ENCODE results near the gene UPF1.
A peak's percentile ranks its signal among the peaks of the same experiment; 100 is the strongest.

UPF1 gene

DNA sequence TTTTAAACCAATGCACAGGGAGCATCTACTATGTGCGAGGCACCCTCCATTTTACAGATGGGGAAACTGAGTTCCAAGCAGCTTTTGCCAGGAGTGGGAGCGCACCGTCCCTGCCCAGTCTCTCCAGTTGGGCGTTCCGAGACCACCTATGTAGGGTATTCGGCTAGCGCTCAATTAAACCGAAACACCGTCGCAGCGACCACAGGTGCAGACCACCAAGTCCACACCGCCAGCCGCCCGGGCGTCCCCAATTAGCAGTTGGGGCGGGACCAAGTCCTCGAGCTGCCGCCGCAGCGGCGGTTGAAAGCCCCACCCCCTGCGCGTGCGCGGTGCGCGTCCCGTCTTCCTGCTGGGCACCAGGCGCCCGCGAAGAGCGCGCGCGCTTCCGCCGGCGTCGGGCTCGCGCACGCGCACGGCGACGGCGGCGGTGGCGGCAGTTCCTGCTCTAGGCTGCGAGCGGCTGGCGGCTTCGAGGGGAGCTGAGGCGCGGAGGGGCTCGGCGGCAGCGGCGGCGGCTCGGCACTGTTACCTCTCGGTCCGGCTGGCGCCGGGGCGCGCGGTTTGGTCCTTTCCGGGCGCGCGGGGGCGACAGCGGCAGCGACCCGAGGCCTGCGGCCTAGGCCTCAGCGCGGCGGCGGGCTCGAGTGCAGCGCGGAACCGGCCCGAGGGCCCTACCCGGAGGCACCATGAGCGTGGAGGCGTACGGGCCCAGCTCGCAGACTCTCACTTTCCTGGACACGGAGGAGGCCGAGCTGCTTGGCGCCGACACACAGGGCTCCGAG is at the start of gene UPF1:
Gene UPF1, plus strand, starts transcription at position 436 of the 782 bp plus-strand sequence. Its CDS starts 251 bp downstream, at position 687.
- peak; percentile 92 for DNase-seq

DNA sequence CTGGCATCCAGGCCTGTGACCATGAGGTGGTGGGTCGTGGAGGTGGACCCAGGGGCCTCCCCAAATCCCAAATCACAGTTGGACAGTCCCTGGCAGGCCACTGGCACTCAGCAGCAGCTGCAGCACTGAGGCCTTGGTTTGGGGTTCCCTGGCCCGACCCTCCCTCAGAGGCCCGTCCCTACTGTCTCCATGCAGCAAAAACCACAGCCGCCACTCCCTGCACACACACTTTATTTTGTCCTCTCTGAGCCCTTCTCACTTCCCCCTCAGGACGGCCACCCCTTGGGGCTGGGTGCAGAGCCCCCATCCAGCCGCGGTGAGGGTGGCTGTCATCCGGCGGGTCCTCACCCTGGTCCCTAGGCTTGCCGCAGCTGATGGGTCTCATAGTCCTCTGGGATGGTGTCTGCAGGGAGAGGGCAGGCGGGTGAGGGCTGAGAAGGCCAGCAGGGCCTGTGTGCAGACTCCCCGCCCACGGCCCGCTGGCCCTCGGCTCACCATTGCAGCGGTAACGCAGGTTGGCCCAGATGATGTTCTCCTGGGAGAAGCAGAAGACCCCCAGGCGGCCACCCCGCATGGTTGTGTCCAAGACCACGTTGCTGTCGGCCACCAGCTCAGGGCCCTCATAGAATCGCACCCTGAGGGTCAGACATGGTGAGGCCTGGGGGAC is 49.1 kb upstream of the UPF1 start:
- no peak for DNase-seq

DNA sequence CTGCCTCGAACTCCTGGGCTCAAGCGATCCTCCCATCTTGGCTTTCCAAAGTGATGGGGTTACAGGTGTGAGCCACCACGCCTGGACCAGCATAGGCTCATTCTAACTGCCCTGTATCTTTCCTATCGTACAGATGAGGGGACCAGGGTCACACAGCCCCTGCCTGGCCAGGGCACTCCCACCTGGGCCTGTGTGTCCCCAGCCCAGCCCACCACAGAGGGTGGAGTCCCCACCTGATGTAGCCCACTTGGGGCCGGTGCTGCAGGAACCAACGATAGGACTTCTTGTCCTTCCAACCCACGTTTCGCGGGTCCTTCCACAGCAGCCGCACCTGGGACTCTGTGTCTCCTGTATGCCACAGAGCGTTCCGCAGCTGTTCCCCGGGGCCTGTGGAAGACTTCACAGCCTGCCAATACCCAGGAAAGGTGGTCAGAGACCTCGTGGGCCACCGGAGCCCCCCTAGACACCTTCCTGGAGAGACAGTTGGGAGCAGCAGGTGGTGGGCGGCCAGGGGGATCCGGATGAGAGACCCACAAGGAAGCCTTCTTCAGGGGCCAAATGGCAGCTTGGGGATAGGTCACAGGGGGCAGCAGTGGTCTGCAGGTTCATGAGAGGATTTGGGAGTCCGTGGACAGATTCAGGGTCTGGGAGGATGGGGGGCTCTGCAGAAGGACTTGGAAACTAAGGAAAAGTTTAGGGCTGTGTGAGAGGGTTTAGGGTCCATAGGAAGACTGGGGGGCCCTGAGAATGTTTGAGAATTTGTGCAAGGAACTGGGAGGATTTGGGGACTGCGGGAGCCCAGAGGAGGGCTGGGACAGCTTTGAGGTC is 47.6 kb upstream of the UPF1 start:
- no peak for DNase-seq

DNA sequence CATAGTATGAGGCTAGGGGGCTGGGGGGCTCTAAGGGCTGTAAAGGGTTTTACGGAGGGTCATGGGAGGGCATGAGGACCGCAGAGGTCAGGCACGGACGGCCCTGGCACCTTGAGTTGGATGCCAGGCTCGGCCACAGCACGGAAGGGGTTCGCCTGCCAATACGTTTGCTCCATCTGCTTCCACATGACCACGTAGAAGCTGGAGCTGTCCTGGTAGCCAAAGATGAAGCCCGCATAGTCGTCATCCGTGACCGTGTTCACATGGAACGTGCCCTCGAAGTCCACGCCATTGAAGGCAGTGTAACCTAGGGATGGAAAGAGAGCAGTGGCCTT is 47.0 kb upstream of the UPF1 start:
- no peak for DNase-seq

DNA sequence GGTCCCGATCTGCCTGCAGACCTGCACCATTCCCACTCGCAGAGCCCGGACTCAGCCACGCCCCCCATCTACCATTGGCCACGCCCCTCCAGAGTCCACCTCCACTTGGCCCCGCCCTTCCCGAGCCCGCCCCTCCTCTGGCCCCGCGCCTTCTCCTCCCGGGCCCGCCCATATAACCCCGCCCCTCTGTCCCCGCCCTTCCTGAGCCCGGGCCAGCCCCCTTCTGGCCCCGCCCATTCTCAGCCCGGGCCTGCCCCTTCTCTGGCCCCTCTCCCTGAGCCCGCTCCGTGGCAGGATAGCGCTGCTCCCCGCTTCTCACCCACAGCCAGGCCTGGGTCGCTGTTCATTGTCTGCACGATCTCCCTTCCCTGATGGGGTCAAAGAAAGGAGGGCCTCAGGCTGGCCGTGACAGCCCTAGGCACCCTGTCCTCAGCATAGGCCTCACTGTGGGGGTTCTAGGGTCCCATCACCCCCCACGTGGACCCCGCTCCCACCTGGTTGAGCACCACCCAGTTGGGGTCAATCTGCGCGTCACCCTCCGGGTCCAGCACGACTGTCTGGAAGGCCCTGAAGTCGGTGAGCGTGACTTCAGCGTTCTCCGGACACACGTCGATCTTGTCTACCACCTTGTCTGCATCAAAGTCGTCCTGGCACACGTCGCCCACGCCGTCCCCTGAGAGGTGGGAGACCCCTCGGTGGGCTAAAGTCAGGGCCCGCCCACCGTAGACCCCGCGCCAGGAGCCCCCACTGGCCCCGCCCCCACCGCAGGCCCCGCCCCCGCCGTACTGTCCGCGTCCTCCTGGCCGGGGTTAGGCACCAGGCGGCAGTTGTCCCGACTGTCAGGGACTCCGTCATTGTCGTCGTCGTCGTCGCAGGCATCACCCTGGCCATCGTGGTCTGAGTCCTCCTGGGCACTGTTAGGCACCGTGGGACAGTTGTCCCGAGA is 46.3 kb upstream of the UPF1 start:
- peak; percentile 14 for DNase-seq

DNA sequence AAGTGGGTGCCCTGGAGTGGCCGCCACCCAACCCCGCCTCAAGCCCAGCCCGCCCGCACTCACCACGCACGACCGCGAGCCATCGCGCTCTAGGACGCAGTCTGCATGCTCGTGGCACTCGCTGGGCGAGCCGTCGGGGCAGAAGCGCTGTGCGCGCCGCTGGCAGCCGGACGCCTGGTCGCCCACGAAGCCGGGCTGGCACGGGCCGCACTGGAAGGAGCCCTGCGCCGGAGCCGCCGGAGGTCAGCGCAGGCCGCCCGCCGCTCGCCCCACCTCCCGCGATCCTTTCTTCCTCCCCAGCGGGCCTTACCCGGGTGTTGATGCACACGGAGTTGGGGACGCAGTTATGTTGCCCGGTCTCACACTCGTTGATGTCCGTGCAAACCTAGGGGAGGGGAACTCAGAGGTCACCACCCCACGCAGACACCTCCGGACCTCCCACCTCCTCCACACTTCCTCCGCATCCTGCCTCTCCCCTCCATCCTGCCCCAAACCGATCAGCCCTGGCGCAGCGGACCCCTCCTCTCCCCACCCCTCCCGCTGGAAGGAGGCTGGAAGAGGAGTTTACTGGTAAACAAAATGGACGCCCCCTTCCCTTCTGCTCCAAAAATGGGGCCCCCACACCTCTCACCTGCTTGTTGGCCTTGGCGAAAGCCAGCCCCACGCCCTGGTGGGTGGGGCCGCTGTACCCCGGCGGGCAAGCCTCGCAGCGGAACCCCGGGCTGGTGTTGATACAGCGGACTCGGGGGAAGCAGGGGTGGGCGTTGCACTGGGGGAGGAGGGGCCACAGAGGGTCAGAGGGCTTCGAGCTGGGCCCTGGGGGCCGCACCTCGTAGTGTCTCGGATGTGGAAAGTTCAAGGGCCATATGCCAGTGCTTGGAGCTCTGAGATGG is 43.0 kb upstream of the UPF1 start:
- DNase-seq, result no peak

DNA sequence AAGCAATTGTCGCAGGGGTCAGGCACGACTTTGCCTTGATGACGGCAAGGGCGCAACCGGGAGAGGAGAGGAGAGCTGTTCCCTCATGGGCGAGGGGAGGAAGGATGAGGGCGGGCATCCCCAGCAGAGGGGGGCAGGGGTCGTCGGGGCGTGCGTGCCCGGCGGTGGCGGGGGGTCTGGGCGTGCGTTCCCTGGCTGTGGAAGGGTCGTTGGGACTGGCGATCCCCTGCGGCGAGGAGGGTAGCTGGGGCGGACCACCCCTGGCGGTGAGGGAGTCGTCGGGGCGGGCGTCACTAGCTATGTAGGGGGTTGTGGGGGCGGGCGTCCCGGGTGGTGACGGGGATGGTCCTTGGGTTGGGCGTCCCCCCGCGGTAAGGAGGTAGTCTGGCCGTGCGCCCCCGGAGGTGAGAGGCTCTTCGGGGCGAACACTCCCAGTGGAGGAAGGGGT is 42.3 kb upstream of the UPF1 start:
- no peak for DNase-seq

DNA sequence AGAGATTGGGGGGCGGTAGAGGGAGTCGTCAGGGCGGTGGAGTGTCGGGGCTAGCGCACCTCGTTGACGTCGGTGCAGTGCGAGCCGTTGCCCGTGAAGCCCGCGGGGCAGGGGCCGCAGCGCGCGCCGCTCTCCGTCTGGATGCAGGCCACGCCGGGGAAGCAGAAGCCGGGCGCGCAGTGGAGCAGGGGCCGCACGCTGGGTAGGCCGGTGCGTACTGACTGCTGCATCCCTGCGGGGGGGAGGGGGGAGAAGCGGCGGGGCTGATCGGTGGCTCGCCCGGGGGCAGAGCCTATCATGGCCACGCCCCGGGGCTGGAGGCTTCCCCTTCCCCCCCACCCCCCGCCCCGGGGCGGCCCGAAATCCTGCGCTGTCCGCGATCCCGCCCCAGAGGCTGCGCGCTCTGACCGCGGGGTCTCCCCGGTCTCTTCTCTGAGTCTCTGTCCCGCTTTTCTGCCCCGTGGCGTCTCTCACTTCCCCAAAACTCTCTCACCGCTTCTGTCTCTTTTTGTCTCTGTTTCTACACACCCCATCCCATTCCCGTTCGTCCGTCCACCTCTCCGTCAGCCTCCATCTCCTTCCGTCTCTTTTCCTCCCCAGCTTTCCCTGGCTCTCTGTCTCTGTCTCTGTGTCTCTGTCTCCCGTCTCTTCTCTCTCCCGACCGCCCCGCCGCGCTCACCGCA is 41.7 kb upstream of the UPF1 start:
- peak; percentile 27 for DNase-seq

DNA sequence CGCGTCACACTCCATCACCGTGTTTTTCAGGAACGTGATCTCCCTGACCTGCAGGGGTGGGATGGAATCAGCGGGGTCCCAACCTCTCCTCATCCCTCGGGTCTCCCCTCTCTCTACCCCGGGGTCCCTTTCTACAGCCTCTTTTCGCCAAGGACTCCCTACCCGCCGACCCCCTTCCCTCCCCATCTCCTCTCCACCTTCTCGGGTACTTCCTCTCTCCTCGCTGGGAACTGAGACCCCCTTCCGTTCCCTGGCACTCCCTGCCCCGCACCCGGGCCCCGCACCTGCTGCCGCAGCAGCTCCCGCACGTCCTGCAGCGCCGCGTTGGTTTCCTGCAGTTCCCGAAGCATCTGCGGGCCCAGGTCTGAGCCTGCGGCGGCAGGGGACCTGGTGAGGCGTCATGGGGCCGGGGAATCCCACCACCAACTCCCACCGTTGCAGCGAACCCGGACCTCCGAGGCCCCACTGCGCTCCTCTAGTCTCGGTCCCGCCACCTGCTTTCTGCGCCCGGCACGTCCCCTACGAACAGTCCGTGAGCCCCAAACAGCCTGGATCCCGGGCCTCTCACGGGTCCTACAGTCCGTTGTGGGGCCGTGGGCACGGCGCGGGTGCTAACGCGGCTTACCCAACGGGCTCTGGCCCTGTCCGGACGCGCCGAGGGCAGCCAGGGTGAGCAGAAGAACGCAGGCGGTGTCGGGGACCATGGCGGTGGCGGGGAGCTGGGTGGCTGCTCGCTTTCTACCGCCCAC is 41.0 kb upstream of the UPF1 start, which contains the start of gene COMP:
Gene COMP, minus strand, starts transcription at position 740 of the 749 bp plus-strand sequence. Its CDS starts 36 bp downstream, at position 704.
- DNase-seq, result no peak

DNA sequence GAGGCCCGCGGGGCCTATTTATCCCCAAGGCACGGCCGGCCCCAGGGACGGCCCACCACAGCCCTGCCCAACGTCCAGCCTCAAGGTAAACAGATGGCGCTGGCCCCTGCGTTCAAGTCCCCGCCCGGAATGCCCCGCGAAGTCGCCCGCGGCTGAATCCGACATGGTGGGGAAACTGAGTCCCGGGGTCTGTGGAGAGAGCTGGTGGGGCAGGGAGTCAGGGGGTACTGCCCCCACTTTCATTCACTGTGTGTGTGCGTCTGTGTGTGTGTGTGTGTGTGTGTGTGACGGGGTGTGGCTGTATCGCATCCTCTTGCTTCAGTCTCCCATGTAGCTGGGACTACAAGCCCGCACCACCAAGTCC is 40.5 kb upstream of the UPF1 start:
- DNase-seq, result no peak

DNA sequence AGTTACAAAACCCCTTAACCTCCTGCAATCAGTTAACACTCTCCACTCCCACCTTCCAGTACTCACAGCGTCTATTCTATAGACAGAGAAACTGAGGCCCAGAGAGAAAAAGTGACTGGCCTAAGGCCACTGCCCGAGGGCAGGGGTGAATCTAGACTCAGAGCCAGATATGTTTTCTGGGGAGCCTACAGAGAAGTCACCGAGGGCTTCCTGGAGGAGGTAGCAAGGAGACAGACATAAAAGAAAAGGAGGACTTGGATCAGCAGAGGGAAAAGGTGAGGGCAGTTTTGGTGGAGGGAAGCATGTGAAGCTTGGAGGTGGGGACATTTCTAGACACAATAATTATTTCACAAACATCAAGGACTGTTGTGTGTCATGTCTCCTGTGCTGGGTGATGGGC is 39.1 kb upstream of the UPF1 start:
- no peak for DNase-seq

DNA sequence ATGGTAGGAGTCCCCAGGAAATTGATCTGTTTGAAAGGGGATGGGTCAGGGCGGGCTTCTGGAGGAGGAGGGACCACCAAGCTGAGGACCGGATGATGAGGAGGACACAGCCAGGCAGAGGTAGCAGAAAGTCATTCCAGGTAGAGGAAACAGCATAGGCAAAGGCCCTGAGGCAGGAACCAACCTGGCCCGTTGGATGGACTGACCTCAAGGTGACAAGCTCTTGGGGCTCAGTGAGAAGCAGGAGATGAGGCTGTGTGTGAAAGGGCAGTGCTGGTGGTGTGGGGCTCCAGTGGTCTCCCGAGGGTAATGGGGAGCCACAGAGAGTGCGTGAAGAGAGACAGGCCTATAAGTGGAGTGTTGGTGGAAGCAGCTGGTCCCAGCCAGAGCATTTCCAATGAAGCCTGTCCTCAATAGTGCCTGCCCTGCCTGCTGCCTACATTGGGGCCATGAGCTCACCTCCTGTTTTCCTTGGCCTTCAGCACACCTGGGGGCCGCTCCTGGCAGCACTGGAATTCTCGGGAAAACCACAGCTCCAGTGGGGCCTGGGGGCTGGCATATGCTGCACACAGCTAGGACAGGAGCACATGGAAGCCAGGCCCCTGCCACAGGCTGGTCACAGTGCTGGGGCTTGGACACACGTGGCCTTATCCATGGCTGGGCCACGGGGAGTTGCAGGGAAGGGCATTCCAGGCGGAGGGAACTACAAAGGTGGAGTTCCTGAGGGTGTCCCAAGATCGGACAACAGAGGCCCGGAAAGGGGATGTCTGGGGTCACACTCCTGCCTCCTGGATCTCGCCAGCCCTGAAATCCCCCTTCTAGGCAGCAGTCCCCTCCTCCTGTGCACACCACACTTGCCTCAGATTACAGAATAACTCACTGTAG is 38.4 kb upstream of the UPF1 start:
- no peak for DNase-seq

DNA sequence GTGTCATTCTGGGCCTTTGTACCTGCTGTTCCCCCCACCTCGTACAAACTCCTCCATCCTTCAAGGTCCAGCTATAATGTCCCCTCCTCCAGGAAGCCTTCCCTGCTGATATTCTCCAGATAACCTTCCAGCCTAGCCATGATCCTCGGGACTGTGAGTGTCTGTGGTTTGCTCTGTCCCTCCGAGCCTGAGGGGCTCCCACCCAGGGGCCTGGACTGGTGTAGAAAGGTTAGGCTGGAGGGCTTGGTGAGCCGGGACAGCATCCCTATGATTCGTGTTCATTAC is 37.8 kb upstream of the UPF1 start:
- no peak for DNase-seq

DNA sequence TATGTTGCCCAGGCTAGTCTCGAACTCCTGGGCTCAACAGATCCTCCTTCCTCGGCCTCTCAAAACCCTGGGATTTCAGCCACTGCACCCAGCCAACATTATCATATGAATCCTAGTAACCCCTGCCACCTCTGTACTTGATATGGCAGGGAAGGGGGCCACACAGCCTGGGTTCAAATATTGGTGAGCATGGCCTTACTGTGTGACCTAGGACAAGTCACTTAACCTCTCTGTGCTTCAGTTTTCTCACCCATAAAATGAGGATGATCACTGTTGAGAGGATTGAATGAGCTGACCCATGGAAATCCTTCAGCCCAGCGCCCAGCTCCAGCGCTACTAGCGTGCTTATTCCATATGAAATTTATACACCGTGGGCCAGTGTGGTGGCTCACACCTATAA is 37.1 kb upstream of the UPF1 start:
- no peak for DNase-seq

DNA sequence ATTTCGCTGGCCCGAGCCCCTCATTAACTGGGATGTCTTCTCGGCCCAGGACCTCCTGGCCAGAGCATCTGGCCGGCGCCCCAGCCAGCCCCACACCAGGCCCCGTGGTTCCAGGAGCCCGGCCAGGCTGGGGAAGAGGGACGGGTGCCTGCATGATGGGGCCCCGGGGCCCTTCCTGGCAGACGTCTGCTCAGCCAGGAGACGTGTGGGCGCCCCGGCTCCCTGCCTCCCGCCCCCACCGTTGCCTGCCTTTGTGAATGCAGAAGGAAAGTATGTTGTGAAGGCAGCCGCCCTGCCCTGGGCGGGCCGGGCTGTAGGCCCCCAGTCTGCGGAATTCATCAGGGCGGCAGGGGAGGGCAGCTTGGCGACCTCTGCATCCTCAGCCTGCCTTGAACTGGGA is 36.2 kb upstream of the UPF1 start:
- DNase-seq, result no peak

DNA sequence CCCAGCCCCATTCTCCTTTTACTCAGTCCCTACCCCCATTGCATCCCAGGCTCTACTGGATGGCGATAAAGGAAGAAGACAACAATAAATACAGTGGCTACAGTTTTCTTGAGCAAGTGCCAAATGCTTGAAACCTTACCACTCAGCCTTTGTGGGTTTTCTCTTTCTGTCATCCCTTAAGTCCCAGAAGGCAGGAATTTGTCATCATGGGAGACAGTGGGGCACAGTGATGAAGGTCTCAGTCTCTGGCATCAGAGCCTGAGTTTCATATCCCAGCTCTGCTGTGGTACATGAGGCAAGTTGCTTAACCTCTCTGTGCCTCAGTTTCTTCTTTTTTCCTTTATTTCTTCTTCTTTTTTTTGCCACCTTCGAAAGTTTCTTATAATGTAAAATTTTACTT is 35.5 kb upstream of the UPF1 start:
- no peak for DNase-seq

DNA sequence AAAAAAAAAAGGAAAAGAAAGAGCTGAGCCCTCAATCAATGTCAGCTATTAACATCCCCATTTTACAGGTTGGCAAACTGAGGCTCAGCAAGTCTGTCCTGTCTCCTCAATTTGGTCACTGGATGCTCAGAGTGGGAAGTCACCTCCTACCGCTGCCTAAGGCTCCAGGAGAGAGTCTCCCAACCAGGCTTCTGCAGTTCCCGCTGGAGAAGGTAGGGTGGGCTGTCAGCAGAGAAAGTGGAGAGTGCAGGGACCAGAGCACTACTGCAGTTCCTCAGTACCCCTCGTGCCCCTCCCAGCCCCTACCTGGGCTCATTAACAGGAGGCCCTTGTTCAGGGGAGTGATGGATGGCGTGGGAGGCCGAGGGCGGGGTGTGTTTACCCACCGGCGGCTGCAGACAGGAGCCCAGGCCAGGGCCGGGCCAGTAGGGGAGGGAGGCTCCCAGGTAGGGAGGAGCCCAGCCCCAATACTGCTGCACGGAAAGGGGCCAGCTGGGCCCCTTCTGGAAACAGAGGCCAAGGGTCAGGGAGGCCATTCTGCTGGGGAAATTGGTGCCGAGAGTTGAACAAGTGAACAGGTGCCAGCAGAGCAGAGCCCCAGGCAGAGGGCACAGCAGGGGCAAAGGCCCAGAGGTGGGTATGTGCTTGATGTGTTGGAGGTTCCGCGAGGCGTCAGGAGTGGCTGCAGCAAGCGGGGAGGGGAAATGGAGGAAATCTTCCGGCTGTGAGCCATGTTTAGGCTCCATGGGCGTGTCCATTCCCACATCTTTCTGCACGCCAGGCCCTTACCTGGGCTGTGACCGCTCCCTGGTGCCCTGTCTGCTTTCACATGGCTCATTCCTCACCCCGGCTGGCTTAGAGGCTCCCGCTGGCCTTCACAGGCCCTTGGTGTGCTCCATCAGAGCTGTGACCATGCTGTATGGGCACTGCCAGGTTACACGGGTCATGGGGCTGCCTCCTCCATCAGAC is 33.1 kb upstream of the UPF1 start:
- no peak for DNase-seq

DNA sequence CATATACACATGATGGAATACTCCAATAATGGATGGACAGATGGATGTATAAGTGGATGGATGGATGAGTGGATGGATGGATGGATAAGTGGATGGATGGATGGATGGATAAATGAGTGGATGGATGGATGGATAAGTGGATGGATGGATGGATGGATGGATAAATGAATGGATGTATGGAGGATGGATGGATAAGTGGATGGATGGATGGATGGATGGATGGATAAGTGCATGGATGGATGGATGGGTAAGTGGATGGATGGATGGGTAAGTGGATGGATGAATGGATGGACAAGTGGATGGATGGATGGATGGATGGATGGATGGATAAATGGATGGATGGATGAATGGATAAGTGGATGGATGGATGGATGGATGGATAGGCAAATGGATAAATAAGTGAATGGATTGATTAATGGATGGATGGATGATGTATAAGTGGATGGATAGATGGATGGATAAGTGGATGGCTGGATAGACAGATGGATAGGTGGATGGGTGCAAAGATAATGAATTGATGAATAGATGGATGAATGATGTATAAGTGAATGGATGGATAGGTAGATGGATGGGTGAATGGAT is 32.3 kb upstream of the UPF1 start:
- DNase-seq, result no peak

Measured in COR-L47 (cell line).